WTC11 (cell line): ENCODE measurements around the gene KCNG2. TPM values are rescaled to one million over a fixed set of nuclear protein-coding genes. Genes with fewer than 3 reads are reported as not detected.

Source experiments
- total RNA-seq: library from RNA; stranded (reverse); gene quantifications from 3 replicates; pipeline ENCODE4 v1.2.3, GENCODE V29; 2021

The KCNG2 gene
- total RNA-seq, 1 experiment from 2014 or later, result 0.50 TPM

Other genes with a start within 250 kb of the KCNG2 start
- 33.3 to 39.7 TPM (median 34.5 TPM) in 3 replicates for gene CTDP1, start 118.1 kb upstream of the KCNG2 start, total RNA-seq
- 15.1 to 20.9 TPM (median 18.6 TPM) in 3 replicates for gene SLC66A2, start 153.7 kb downstream of the KCNG2 start, total RNA-seq
- 1.4 to 1.7 TPM (median 1.6 TPM) in 3 replicates for gene HSBP1L1, start 166.7 kb downstream of the KCNG2 start, total RNA-seq
- gene TXNL4A, start 190.6 kb downstream of the KCNG2 start, total RNA-seq, result 144 to 157 TPM (median 148 TPM) in 3 replicates
- gene RBFA, start 236.5 kb downstream of the KCNG2 start, total RNA-seq, result 32.1 to 37.1 TPM (median 33.2 TPM) in 3 replicates